Measurements from ENCODE around the gene RNF220. TPM values are rescaled to one million over a fixed set of nuclear protein-coding genes. Genes with fewer than 3 reads are reported as not detected.

The RNF220 gene
- polyA plus RNA-seq, 1 donor from 2014 or later = 142 TPM

DNA sequence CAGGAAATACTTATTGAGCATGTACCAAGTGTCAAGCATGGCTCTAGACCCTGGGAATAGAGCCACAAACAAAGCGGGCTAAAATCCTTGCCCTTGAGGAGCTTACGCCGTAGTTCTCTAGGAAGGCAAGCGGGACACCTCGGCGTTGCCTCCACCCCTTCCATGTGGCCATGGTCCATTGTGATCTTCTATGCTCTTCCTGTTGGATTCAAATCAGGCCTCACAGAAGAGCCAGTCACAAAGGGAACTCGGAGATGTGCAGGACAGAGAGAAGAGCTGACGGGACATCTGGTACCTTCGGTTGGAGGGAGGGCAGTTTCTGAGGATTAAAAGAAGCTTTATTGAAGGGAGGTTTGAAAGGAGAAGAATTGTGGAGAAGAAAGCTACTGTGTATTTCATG lies 139.9 kb downstream of the RNF220 start:
- H3K36me3 ChIP-seq (ENCODE audit: insufficient read depth, low read length) = no peaks in the 10 kb centered on the region
- no peaks in the 10 kb centered on the region for H3K79me2 ChIP-seq (replicated peaks; ENCODE audit: insufficient read depth, low read length)
- no peak for TF ChIP-seq POLR2AphosphoS5 (IDR thresholded peaks at IDR 0.05)
- TF ChIP-seq SMC3 (conservative IDR thresholded peaks at IDR 0.05; ENCODE audit: poor library complexity) = no peak
- no peak for TF ChIP-seq EZH2 (IDR thresholded peaks at IDR 0.05; ENCODE audit: borderline replicate concordance, insufficient read depth, low read length, poor library complexity, severe bottlenecking)
- no peak overlapping the region for H3K4me2 ChIP-seq (ENCODE audit: low read length)
- no peaks in the 10 kb centered on the region for H3K9me2 ChIP-seq (ENCODE audit: insufficient read depth, low read length)
- no peak overlapping the region for H3K9ac ChIP-seq (ENCODE audit: low read length)
- no peaks in the 10 kb centered on the region for H3F3A ChIP-seq (ENCODE audit: insufficient read depth, low read length, poor library complexity, severe bottlenecking)
- no peak overlapping the region for H3K4me3 ChIP-seq (ENCODE audit: low read length)
- no peak overlapping the region for H2AFZ ChIP-seq (ENCODE audit: low read depth, low read length)
- H3K9me3 ChIP-seq (ENCODE audit: low read length) = no peaks in the 10 kb centered on the region
- no peaks in the 10 kb centered on the region for H4K20me1 ChIP-seq (ENCODE audit: insufficient read depth)
- H3K27ac ChIP-seq (ENCODE audit: low read length) = no peak overlapping the region
- H3K27me3 ChIP-seq (ENCODE audit: insufficient read depth, low read depth, low read length) = peaks cover 27% of the 10 kb centered on the region

DNA sequence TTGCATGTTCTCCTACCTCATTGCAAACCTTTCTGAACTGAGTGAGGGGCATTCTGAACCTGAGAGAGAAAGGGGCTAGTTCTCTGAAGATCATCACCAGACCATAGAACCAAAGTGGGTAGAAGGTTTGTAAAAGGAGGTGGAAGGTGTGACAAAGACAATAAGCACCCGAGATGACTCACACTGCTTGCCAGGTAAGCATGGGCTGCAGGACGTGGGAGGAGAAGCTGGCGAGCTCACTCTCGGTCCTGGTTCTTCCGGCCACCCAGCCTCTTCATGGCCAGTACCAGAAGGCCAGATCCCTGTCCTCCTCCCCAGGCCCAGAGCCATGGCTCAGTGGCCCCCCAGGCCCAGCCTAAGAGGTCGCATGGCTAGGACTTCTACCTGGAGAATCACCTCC lies 140.9 kb downstream of the RNF220 start:
- H3K27me3 ChIP-seq (ENCODE audit: insufficient read depth, low read depth, low read length) = peaks cover 27% of the 10 kb centered on the region
- no peak overlapping the region for H3K9ac ChIP-seq (ENCODE audit: low read length)
- H4K20me1 ChIP-seq (ENCODE audit: insufficient read depth) = no peaks in the 10 kb centered on the region
- no peak overlapping the region for H3K4me2 ChIP-seq (ENCODE audit: low read length)
- no peaks in the 10 kb centered on the region for H3K36me3 ChIP-seq (ENCODE audit: insufficient read depth, low read length)
- H3K4me3 ChIP-seq (ENCODE audit: low read length) = no peak overlapping the region
- no peaks in the 10 kb centered on the region for H3K9me2 ChIP-seq (ENCODE audit: insufficient read depth, low read length)
- no peak overlapping the region for H3K27ac ChIP-seq (ENCODE audit: low read length)
- no peaks in the 10 kb centered on the region for H3F3A ChIP-seq (ENCODE audit: insufficient read depth, low read length, poor library complexity, severe bottlenecking)
- TF ChIP-seq, protein P1, sequence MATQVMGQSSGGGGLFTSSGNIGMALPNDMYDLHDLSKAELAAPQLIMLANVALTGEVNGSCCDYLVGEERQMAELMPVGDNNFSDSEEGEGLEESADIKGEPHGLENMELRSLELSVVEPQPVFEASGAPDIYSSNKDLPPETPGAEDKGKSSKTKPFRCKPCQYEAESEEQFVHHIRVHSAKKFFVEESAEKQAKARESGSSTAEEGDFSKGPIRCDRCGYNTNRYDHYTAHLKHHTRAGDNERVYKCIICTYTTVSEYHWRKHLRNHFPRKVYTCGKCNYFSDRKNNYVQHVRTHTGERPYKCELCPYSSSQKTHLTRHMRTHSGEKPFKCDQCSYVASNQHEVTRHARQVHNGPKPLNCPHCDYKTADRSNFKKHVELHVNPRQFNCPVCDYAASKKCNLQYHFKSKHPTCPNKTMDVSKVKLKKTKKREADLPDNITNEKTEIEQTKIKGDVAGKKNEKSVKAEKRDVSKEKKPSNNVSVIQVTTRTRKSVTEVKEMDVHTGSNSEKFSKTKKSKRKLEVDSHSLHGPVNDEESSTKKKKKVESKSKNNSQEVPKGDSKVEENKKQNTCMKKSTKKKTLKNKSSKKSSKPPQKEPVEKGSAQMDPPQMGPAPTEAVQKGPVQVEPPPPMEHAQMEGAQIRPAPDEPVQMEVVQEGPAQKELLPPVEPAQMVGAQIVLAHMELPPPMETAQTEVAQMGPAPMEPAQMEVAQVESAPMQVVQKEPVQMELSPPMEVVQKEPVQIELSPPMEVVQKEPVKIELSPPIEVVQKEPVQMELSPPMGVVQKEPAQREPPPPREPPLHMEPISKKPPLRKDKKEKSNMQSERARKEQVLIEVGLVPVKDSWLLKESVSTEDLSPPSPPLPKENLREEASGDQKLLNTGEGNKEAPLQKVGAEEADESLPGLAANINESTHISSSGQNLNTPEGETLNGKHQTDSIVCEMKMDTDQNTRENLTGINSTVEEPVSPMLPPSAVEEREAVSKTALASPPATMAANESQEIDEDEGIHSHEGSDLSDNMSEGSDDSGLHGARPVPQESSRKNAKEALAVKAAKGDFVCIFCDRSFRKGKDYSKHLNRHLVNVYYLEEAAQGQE (IDR thresholded peaks at IDR 0.05; ENCODE audit: borderline replicate concordance) = no peak
- TF ChIP-seq POLR2AphosphoS5 (IDR thresholded peaks at IDR 0.05) (no peak), MXI1 (conservative IDR thresholded peaks at IDR 0.05; ENCODE audit: poor library complexity, severe bottlenecking) (no peak), EP300 (conservative IDR thresholded peaks at IDR 0.05; ENCODE audit: poor library complexity, severe bottlenecking) (no peak), EZH2 (IDR thresholded peaks at IDR 0.05; ENCODE audit: borderline replicate concordance, insufficient read depth, low read length, poor library complexity, severe bottlenecking) (no peak), RAD21 (conservative IDR thresholded peaks at IDR 0.05) (no peak), TAF1 (IDR thresholded peaks at IDR 0.05; ENCODE audit: low read depth) (no peak), SMC3 (conservative IDR thresholded peaks at IDR 0.05; ENCODE audit: poor library complexity) (no peak)
- H3K9me3 ChIP-seq (ENCODE audit: low read length) = no peaks in the 10 kb centered on the region
- H2AFZ ChIP-seq (ENCODE audit: low read depth, low read length) = no peak overlapping the region
- H3K79me2 ChIP-seq (replicated peaks; ENCODE audit: insufficient read depth, low read length) = no peaks in the 10 kb centered on the region

DNA sequence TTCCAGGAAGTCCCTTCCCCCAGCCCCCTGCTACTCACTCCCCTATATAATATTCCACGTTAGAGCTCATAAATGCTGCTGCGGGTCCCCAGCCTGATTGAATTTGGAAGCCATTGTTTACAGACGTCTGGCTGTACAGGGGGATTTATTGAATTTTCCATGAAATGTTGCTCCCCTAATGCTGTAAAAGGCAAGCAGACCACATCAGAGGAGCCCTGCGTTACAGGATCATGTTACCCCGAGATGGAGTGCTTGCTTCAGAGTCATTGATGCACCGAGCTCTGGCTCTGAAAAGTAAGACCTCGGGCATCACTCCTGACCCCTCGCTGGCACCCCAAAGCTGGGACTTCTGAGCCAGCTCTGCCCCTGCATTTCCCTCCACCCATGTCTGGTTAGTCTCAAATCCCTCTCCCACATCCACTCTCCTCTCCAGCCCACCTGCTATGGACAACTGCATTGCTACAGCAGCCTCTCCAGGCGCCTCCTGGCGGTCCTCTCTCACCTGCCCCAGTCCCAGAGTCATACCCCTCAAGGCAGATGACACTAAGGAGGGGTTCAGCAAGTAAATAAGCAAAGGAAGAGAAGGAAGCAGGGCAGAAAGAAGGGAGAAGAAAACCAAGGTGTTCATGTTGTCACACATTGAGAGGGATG lies 141.5 kb downstream of the RNF220 start:
- H3K9me2 ChIP-seq (ENCODE audit: insufficient read depth, low read length) = no peaks in the 10 kb centered on the region
- H3K36me3 ChIP-seq (ENCODE audit: insufficient read depth, low read length) = no peaks in the 10 kb centered on the region
- no peaks in the 10 kb centered on the region for H3F3A ChIP-seq (ENCODE audit: insufficient read depth, low read length, poor library complexity, severe bottlenecking)
- no peaks in the 10 kb centered on the region for H3K79me2 ChIP-seq (replicated peaks; ENCODE audit: insufficient read depth, low read length)
- no peaks in the 10 kb centered on the region for H3K9me3 ChIP-seq (ENCODE audit: low read length)
- no peaks in the 10 kb centered on the region for H4K20me1 ChIP-seq (ENCODE audit: insufficient read depth)
- no peak overlapping the region for H3K9ac ChIP-seq (ENCODE audit: low read length)
- H3K27ac ChIP-seq (ENCODE audit: low read length) = no peak overlapping the region
- no peak overlapping the region for H3K4me2 ChIP-seq (ENCODE audit: low read length)
- H3K4me3 ChIP-seq (ENCODE audit: low read length) = no peak overlapping the region
- no peak for TF ChIP-seq EP300 (conservative IDR thresholded peaks at IDR 0.05; ENCODE audit: poor library complexity, severe bottlenecking)
- TF ChIP-seq EZH2 (IDR thresholded peaks at IDR 0.05; ENCODE audit: borderline replicate concordance, insufficient read depth, low read length, poor library complexity, severe bottlenecking) = no peak
- TF ChIP-seq SMC3 (conservative IDR thresholded peaks at IDR 0.05; ENCODE audit: poor library complexity) = no peak
- TF ChIP-seq, protein P2, sequence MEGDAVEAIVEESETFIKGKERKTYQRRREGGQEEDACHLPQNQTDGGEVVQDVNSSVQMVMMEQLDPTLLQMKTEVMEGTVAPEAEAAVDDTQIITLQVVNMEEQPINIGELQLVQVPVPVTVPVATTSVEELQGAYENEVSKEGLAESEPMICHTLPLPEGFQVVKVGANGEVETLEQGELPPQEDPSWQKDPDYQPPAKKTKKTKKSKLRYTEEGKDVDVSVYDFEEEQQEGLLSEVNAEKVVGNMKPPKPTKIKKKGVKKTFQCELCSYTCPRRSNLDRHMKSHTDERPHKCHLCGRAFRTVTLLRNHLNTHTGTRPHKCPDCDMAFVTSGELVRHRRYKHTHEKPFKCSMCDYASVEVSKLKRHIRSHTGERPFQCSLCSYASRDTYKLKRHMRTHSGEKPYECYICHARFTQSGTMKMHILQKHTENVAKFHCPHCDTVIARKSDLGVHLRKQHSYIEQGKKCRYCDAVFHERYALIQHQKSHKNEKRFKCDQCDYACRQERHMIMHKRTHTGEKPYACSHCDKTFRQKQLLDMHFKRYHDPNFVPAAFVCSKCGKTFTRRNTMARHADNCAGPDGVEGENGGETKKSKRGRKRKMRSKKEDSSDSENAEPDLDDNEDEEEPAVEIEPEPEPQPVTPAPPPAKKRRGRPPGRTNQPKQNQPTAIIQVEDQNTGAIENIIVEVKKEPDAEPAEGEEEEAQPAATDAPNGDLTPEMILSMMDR (IDR thresholded peaks at IDR 0.05; ENCODE audit: poor library complexity, severe bottlenecking) = no peak
- TF ChIP-seq RAD21 (conservative IDR thresholded peaks at IDR 0.05) = no peak
- no peak for TF ChIP-seq MXI1 (conservative IDR thresholded peaks at IDR 0.05; ENCODE audit: poor library complexity, severe bottlenecking)
- TF ChIP-seq, protein P1 (IDR thresholded peaks at IDR 0.05; ENCODE audit: borderline replicate concordance) = no peak
- TF ChIP-seq POLR2AphosphoS5 (IDR thresholded peaks at IDR 0.05) = no peak
- TF ChIP-seq TAF1 (IDR thresholded peaks at IDR 0.05; ENCODE audit: low read depth) = no peak
- H3K27me3 ChIP-seq (ENCODE audit: insufficient read depth, low read depth, low read length) = peaks cover 27% of the 10 kb centered on the region
- no peak overlapping the region for H2AFZ ChIP-seq (ENCODE audit: low read depth, low read length)
